OCI-M1 (cell line): ENCODE results near the gene CPXM2.

ENCODE experiments used
- DNase-seq: peaks from one replicate; lab custom pipeline; 2025; lab: John Stamatoyannopoulos, UW

CPXM2 gene

GRCh38 chr10:123847686-123848432, 43.7 kb downstream of the CPXM2 start:
- no peak for DNase-seq

GRCh38 chr10:123843835-123844234, 47.8 kb downstream of the CPXM2 start:
- DNase-seq: no peak

GRCh38 chr10:123842692-123843385, 48.8 kb downstream of the CPXM2 start:
- no peak for DNase-seq

GRCh38 chr10:123841560-123841959, 50.0 kb downstream of the CPXM2 start:
- no peak for DNase-seq

- no peak for DNase-seq
Observed at GRCh38 chr10:123841115-123841514, 50.5 kb downstream of the CPXM2 start.

GRCh38 chr10:123840714-123841113, 50.9 kb downstream of the CPXM2 start:
- DNase-seq: no peak

- DNase-seq: no peak
Observed at GRCh38 chr10:123838596-123839310, 52.9 kb downstream of the CPXM2 start.

- no peak for DNase-seq
Observed at GRCh38 chr10:123837756-123838155, 53.9 kb downstream of the CPXM2 start.

GRCh38 chr10:123836418-123837145, 55.0 kb downstream of the CPXM2 start:
- no peak for DNase-seq

GRCh38 chr10:123835575-123835974, 56.0 kb downstream of the CPXM2 start:
- no peak for DNase-seq

GRCh38 chr10:123833170-123833850, 58.3 kb downstream of the CPXM2 start:
- DNase-seq: no peak

GRCh38 chr10:123831259-123831658, 60.3 kb downstream of the CPXM2 start:
- DNase-seq: no peak

- DNase-seq: no peak
Observed at GRCh38 chr10:123821136-123821535, 70.5 kb downstream of the CPXM2 start.

GRCh38 chr10:123809632-123810031, 82.0 kb downstream of the CPXM2 start:
- no peak for DNase-seq

GRCh38 chr10:123808906-123809305, 82.7 kb downstream of the CPXM2 start:
- DNase-seq: no peak

- DNase-seq: no peak
Observed at GRCh38 chr10:123808286-123808685, 83.3 kb downstream of the CPXM2 start.

- no peak for DNase-seq
Observed at GRCh38 chr10:123807444-123808035, 84.1 kb downstream of the CPXM2 start.

- DNase-seq: no peak
Observed at GRCh38 chr10:123804716-123805115, 86.9 kb downstream of the CPXM2 start.

- no peak for DNase-seq
Observed at GRCh38 chr10:123800821-123801220, 90.8 kb downstream of the CPXM2 start.

- peak; percentile 11 for DNase-seq
Observed at GRCh38 chr10:123800289-123800688, 91.3 kb downstream of the CPXM2 start.

- no peak for DNase-seq
Observed at GRCh38 chr10:123798856-123799255, 92.8 kb downstream of the CPXM2 start.
